CD4-positive, alpha-beta T cell treated with Interleukin-6 for 4 hours (primary cell): Measurements from ENCODE around the gene PLXNA3.

Experiments
- DNase-seq: peaks from one replicate; pipeline ENCODE4 v3.0.0-alpha.2; 2020; ENCODE audit warnings: mixed read lengths

The PLXNA3 gene

DNA sequence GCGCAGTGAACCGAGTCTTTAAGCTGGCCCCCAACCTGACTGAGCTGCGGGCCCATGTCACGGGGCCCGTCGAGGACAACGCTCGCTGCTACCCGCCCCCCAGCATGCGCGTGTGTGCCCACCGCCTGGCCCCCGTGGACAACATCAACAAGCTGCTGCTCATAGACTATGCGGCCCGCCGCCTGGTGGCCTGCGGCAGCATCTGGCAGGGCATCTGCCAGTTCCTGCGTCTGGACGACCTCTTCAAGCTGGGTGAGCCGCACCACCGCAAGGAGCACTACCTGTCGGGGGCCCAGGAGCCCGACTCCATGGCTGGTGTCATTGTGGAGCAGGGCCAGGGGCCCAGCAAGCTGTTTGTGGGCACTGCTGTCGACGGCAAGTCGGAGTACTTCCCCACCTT is 2.2 kb downstream of the PLXNA3 start:
- no peak for DNase-seq

DNA sequence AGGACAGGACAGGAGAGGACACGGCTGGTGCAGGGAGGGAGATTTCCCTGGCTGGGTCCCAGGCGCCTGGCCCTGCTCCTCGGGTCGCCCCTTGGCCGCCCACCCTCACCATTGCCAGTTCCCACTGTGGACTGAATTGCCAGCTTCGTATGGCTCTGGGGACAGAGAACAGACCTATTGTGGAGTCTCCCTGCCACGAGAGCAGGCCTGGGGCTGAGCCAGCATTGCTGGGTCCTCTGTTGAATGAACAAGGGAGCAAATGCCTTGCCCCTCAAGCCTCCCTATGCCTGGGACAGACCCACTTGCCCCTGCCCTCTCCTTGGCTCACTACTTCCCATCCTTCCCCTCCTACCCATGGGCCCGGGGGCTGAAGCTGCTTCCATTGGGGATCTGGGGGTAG is 4.3 kb downstream of the PLXNA3 start:
- DNase-seq = no peak

DNA sequence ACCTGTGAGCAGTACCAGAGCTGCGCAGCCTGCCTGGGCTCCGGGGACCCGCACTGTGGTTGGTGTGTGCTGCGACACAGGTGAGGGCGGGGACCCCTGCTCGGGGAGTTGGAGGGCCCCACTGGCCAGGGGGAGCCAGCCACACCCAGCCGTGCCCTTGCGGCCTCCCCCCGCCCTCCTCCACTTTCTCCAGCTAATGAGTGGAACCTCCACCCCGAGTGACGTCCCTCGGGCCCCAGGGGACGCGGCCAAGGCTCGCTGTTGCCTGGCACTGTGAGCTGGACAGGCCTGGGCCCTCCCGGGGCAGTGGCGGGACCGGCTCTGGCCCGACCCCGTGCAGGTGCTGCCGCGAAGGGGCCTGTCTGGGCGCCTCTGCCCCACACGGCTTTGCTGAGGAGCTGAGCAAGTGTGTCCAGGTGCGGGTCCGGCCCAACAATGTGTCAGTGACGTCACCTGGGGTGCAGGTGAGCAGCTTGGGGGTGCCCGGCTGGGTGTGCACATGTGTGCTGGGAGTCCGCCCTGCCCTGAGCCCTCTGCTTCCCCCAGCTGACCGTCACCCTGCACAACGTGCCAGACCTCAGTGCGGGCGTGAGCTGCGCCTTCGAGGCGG is 5.6 kb downstream of the PLXNA3 start:
- no peak for DNase-seq

DNA sequence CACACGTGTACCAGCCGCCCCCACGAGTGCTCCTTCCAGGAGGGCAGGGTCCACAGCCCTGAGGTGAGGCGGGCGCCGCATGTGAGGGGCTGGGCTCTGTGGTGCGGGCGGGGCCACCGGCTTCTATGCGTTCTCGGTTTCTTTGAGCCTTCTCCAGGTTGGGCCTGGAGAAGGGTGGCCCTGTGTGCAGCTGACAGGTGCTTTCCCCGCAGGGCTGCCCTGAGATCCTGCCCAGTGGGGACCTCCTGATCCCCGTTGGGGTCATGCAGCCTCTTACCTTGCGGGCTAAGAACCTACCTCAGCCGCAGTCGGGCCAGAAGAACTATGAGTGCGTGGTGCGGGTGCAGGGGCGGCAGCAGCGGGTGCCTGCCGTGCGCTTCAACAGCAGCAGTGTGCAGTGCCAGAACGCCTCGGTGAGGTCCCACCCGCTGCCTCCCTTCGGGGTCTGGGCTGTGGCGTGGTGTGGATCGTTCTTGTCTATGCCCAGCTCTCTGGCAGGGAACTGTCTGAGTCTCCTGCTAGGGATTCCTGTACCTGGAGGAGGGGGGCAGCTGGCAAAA is 6.8 kb downstream of the PLXNA3 start:
- DNase-seq = no peak

DNA sequence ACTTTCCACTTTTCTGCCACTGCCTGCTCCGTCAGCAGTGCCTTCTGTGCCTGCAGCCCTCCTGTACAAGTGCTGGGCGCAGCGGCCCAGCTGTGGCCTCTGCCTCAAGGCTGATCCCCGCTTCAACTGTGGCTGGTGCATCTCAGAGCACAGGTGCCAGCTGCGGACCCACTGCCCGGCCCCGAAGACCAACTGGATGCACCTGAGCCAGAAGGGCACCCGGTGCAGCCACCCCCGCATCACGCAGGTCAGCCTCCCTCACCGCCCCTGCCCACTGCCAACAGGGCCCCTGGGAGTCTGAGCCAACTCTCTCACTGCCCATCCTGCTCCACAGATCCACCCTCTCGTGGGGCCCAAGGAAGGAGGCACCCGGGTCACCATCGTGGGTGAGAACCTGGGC is 7.5 kb downstream of the PLXNA3 start:
- DNase-seq = no peak

DNA sequence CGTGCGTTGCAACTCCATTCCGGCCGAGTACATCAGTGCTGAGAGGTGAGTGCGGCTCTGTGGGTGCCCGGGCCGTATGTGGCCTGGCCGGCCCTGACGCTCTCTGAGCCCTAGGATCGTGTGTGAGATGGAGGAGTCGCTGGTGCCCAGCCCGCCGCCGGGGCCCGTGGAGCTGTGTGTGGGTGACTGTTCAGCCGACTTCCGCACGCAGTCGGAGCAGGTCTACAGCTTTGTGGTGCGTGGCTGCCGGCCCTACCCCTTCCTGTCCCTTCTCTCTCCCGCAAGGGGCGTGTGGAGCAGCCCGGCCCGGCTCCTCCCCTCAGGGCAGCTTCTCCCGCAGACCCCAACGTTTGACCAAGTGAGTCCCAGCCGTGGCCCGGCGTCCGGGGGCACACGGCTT is 8.0 kb downstream of the PLXNA3 start:
- no peak for DNase-seq

DNA sequence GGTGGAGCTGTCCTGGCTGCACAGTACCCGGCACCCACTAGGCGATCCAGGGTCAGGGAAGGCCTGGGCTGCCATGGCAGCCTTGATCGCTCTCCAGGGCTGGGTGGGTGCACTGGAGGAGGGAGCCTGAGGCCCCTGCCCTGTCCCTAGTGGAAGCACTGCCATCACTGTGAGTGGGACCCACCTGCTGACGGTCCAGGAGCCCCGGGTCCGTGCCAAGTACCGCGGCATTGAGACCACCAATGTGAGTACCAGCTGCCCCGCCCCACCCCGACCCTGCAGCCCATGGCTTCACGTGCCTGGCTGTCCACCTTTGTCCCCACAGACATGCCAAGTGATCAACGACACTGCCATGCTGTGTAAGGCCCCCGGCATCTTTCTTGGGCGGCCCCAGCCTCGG is 8.8 kb downstream of the PLXNA3 start:
- DNase-seq = no peak

DNA sequence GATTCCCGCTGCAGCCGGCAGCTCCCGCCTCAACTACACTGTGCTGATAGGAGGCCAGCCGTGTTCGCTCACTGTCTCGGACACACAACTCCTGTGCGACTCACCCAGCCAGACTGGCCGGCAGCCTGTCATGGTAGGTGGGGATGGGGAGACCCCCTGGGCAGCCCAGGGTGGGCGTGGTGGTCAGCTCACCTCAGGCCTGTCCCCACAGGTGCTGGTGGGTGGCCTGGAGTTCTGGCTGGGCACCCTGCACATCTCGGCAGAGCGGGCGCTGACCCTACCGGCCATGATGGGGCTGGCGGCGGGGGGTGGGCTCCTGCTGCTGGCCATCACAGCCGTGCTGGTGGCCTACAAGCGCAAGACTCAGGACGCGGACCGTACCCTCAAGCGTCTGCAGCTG is 9.5 kb downstream of the PLXNA3 start:
- no peak for DNase-seq

DNA sequence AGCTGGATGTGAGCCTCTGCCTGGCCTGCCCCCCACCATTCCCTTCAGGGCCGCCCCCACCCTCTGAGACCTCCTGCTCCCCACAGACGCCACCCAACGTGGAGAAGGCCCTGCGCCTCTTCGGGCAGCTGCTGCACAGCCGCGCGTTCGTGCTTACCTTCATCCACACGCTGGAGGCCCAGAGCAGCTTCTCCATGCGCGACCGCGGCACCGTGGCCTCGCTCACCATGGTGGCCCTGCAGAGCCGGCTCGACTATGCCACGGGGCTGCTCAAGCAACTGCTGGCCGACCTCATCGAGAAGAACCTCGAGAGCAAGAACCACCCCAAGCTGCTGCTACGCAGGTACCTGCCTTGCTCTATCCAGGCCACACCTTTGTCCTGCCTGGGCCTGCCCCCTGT is 10.1 kb downstream of the PLXNA3 start:
- DNase-seq = no peak

DNA sequence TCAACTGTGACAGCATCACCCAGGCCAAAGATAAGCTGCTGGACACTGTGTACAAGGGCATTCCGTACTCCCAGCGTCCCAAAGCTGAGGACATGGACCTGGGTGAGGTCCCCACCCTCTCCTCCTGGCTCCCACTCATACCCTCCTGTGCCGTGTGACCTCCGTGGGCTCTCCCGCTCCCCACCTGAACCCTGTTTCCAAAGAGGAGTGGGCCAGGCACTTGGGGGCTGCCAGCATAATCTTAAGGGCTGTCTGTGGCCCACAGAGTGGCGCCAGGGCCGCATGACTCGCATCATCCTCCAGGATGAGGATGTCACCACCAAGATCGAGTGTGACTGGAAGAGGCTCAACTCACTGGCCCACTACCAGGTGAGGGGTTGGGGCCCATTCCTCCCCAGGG is 11.0 kb downstream of the PLXNA3 start:
- no peak for DNase-seq

DNA sequence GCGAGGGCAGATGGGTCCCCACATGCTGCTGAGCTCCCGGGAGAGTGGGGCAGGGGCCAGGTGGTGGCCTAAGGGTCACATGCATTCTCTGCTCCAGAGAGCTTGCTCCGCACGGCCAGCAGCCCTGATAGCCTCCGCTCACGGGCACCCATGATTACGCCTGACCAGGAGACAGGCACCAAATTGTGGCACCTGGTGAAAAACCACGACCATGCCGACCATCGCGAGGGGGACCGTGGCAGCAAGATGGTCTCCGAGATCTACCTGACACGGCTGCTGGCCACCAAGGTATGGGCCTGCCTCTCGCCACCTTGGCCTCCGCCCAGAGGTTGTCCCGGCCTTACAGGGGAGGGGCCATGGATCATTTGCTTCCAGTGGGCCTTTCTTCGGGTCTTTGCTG is 11.8 kb downstream of the PLXNA3 start:
- no peak for DNase-seq

DNA sequence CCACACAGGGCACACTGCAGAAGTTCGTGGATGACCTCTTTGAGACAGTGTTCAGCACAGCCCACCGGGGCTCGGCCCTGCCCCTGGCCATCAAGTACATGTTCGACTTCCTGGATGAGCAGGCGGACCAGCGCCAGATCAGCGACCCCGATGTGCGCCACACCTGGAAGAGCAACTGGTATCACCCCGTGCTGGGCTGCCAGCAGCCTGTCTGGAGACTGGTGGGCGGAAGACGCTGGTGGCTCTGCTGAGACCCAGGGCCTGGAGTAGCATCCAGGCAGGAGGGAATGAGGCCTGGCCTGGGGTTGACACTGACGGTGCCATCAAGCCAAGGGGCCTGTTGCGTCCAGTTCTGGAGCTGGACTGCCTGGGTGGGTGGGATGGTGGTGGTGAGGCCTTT is 12.4 kb downstream of the PLXNA3 start:
- DNase-seq = no peak

DNA sequence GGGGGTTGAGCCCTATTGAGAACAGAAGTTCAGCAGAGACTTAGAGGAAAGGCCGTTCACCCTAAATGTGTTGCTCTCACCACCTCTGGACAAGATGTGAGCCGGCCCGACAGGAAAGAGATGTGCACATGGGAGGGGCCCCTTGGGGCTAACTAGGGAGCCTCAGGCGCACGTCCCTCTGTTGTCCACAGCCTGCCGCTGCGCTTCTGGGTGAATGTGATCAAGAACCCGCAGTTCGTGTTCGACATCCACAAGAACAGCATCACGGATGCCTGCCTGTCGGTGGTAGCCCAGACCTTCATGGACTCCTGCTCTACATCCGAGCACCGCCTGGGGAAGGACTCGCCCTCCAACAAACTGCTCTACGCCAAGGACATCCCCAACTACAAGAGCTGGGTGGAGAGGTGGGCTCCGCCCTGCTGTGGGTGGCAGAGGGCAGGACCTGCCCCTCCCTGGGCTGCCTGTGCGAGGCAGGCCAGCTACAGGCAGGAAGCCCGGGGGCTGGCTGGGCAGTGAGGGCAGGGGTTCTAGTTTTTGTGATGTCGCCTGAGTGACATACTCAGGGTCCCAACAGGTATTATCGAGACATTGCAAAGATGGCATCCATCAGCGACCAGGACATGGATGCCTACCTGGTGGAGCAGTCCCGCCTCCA is 13.0 kb downstream of the PLXNA3 start:
- no peak for DNase-seq

DNA sequence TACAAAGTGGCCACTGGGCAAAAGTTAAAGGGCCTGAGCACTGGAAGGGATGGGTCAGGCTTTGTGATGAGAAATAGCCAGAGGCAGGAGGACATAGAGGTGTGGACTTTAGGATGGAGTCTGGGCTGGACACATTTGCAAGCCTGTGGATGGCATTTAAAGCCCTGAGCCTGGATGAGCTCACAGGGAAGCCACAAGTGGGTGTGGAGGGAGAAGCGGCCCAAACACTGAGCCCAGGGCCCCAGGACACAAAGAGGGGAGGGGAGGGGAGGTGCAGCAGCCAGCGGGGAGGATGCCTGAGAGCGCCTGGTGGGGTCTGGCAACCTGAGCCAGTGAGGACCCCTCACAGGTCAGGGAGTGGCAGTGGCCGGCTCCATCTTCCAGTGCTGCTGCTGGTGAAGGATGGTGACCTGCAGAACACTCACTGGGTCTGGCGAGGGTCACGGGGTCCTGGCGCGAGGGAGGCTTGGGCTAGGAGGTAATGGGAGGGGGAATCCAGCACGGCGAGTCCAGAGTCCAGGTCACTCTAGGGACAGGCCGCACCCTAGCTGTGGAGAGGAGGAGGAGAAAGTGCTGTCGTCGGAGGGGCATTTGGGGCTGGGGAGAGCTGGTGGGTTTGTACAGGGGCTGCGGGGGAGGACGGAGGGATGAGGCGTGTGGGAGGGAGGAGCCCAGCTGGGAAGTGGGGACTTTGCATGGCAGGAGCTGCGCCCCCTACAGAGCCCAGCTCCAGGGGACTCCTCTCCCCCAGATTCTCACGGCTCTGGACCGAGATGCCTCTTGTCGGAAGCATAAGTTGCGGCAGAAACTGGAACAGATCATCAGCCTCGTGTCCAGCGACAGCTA is 14.0 kb downstream of the PLXNA3 start:
- no peak for DNase-seq

DNA sequence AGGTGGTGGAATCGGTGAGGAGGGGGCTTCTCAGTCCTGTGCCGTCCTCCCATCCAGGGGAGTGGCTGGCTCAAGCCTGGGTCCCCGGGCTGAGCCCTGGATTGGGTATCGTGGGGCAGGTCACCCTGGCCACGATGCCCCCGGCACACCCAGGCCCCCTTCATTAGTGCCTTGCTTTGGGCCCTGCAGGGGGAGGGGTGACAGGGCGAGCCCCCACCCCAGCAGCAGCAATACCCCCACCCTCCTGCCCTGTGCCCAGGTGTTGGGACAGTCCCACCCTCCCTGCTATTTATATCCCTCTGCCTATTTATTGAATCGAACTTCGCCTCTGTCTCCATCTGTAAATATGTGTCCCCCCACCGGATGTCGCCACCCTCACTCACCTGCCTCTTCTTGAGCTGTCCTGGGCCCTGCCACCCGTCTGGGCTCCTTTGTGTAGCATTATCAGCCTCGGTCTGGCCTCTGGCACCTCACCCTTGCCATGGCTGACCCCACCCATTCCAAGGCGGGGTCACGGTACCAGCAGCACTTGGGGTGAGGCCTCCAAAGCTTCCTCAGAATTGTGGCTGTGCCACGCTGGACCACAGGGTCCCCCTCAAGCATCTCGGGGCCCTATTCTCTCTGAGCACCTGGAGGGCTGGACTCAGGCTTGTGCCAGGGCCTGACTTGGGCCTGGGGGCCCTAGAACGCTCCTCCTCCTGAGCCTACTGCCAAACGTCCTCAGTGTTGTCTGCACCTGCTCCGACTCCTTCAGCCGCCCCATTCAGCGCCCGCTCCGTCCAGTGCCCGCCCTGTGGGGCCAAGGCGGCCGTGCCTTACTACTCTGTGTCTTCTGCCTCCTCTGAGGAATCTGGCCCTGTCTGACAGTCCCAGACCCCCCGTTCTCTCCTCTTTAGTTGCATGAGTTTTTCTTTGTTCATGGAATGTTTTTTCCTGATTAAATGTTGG is 14.9 kb downstream of the PLXNA3 start:
- DNase-seq = no peak

DNA sequence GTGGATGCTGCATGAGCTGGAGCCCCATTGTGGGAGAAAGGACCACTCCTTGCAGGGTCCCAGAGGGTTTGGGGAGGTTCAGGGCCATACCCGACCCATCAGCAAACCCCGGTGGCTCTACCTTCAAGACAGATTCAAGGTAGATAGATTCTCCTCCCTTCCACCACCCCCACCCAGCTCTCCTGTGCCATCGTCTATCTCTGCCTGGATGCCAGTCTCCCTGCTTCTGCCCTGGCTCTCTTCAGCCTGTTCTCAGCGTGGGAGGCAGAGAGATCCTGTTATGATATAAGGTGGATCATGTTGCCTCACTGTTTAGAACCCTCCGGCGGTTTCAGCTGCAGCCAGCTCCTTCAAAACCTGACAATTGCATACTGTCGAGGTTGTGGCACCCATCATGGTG is 15.6 kb downstream of the PLXNA3 start:
- no peak for DNase-seq

DNA sequence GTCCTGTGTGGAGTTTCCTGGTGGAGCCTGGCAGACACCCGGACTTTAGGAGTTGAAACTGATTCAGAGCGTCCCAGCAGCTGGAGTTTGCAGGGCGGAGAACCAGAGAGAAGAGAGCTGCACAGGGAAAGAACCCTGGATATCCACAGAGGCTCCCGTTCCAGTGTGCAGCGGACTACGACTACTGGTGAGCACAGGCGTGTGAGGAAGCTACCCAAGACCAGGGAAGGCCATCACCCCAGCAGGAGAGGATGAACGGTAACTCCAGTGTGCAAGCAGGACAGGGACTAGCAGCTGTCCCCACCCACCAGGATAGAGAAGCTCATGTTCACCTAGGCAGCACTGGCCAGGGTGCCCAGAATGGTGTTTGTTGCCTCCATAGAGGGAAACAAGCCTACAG is 18.7 kb downstream of the PLXNA3 start:
- DNase-seq = no peak

DNA sequence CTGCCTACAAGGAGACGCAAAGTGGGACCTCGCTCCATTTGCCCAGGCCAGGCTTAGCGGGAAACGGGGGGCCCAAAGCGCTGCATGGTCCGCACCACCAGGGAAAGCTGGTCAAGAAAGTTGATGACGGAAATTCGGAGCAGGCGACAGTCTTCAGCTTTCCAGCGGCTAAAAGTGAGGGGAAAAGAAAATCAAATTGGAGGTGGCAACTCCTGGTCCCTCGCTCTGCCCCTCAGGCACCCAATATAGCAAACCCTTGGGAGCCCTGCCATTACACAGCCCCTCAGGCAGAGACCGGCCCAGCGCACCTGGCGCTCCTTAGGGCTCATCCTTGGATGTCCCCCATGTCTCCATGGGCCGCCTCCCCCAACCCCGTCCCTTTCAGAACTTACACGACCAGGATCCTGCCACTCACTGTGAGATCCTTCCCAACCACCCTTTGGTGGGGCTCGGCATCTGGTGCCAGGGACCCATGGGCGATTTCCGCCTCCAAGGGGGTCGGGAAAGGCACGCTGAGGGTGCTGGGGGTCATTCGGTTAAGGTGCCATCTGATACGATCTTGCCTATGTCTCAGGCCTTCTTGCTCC is 19.9 kb downstream of the PLXNA3 start:
- no peak for DNase-seq

DNA sequence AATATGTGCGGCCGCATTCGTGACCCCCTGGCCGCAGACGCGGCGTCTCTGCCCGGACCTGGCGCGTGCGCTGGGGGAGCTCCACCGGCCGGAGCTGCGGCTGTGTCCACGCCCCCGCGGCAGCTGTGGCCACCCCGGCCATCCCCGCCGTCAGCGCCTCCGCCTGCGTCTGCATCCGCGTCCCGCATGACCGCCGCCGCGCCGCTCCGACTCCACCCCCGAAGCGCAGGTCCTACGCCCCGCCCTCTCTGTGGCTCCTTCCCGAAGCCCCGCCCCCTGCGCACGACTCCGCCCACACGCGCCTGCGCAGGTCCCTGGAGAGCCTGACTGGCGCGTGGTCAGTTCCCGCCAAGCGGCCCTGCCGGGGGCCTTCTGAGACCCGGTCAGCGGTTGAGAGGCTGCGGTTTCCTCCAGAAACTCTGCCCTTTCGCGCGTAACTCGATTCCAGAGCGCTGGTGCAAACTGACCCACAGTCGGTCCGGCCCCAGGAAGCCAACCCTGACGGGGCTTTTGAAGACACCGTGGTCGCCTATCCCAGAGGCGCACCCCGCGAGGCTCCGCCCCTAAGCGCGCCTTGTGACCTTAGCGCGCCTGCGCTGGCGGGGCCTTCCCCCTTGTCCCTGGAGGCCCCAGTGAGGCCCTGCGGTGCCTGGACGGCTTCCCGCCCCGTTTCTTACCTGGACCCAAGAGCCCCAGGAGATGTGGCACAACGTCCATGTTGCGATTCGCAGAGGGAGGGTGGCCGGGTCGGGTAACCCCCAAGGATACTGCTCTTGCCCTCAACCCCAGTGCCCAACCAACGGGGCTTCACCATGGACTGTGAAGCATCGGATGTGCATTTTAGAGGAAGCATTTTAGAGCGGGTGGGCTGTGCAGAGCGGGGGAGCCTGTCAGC is 20.9 kb downstream of the PLXNA3 start, which contains the start of gene LAGE3:
LAGE3 (minus strand) TSS at position 554 of the 895 bp plus-strand sequence; CDS start at position 188, 366 bp downstream.
- peak; percentile 94 for DNase-seq

DNA sequence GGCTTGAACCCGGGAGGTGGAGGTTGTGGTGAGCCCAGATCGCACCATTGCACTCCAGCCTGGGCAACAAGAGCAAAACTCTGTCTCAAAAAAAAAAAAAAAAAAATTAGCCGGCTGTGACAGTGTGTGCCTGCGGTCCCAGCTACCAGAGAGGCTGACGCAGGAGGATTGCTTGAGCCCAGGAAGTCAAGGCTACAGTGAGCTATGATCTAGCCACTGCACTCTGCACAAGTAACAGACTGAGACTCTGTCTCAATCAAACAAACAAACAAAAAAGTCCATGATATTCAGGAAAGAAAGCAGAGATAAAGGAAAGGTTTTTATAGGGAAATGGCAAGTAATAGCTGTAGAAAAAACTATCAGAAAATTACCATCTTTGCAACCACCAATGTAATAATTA is 23.1 kb downstream of the PLXNA3 start:
- DNase-seq = no peak
